Activated naive CD8-positive, alpha-beta T cell treated with anti-CD3 and anti-CD28 coated beads, Interleukin-2, amount 50 U/mL, for 24 hours (primary cell): ENCODE results near the gene ACSF2.

Experiments used
- ATAC-seq: fragments of 150-1000 bp; cut with Tn5 transposase; one replicate; pipeline ENCODE4 v1.10.0; 2021
- DNase-seq: peaks from one replicate; pipeline ENCODE4 v3.0.0; 2021
- H3K27ac Mint-ChIP-seq: one replicate; pipeline ENCODE4 v1.8.0; 2021; ENCODE audit warnings: mild to moderate bottlenecking, mixed read lengths
- H3K27me3 Mint-ChIP-seq: one replicate; pipeline ENCODE4 v1.8.0; 2021; ENCODE audit warnings: mixed read lengths
- H3K36me3 Mint-ChIP-seq: one replicate; pipeline ENCODE4 v1.8.0; 2021; ENCODE audit warnings: low read depth, mixed read lengths
- H3K4me1 Mint-ChIP-seq: one replicate; pipeline ENCODE4 v1.8.0; 2021; ENCODE audit warnings: mixed read lengths
- H3K4me3 Mint-ChIP-seq: one replicate; pipeline ENCODE4 v1.8.0; 2021; ENCODE audit warnings: mild to moderate bottlenecking, moderate library complexity, mixed read lengths
- H3K9me3 Mint-ChIP-seq: one replicate; pipeline ENCODE4 v1.8.0; 2021; ENCODE audit warnings: mixed read lengths

ACSF2 gene

GRCh38 chr17:50440838-50441829 is 15.1 kb downstream of the ACSF2 start:
- H3K9me3 Mint-ChIP-seq = no peaks in the 10 kb centered on the region
- no peak overlapping the region for H3K4me3 Mint-ChIP-seq
- no peak for DNase-seq
- no peak overlapping the region for H3K27ac Mint-ChIP-seq
- H3K27me3 Mint-ChIP-seq = no peaks in the 10 kb centered on the region
- H3K4me1 Mint-ChIP-seq = no peaks in the 10 kb centered on the region
- H3K36me3 Mint-ChIP-seq = peaks cover 2% of the 10 kb centered on the region
- no peak for ATAC-seq

GRCh38 chr17:50443505-50443974 is 17.5 kb downstream of the ACSF2 start:
- no peaks in the 10 kb centered on the region for H3K9me3 Mint-ChIP-seq
- no peaks in the 10 kb centered on the region for H3K27me3 Mint-ChIP-seq
- no peak overlapping the region for H3K27ac Mint-ChIP-seq
- H3K4me3 Mint-ChIP-seq = no peak overlapping the region
- no peaks in the 10 kb centered on the region for H3K36me3 Mint-ChIP-seq
- no peak for DNase-seq
- H3K4me1 Mint-ChIP-seq = no peaks in the 10 kb centered on the region
- no peak for ATAC-seq

GRCh38 chr17:50444841-50445715 is 19.1 kb downstream of the ACSF2 start:
- H3K9me3 Mint-ChIP-seq = no peaks in the 10 kb centered on the region
- H3K4me1 Mint-ChIP-seq = no peaks in the 10 kb centered on the region
- H3K27ac Mint-ChIP-seq = no peak overlapping the region
- H3K4me3 Mint-ChIP-seq = no peak overlapping the region
- DNase-seq = no peak
- H3K27me3 Mint-ChIP-seq = no peaks in the 10 kb centered on the region
- no peaks in the 10 kb centered on the region for H3K36me3 Mint-ChIP-seq
- ATAC-seq = no peak

GRCh38 chr17:50445730-50446325 is 19.8 kb downstream of the ACSF2 start:
- Mint-ChIP-seq H3K4me3 (no peak overlapping the region), H3K27me3 (no peaks in the 10 kb centered on the region), H3K27ac (no peak overlapping the region), H3K36me3 (no peaks in the 10 kb centered on the region), H3K9me3 (no peaks in the 10 kb centered on the region), H3K4me1 (no peaks in the 10 kb centered on the region)
- ATAC-seq = no peak
- no peak for DNase-seq

GRCh38 chr17:50447870-50448595 is 22.0 kb downstream of the ACSF2 start:
- H3K4me3 Mint-ChIP-seq = no peak overlapping the region
- ATAC-seq = no peak
- no peaks in the 10 kb centered on the region for H3K4me1 Mint-ChIP-seq
- H3K27me3 Mint-ChIP-seq = no peaks in the 10 kb centered on the region
- H3K9me3 Mint-ChIP-seq = no peaks in the 10 kb centered on the region
- H3K36me3 Mint-ChIP-seq = no peaks in the 10 kb centered on the region
- no peak for DNase-seq
- H3K27ac Mint-ChIP-seq = no peak overlapping the region

- Mint-ChIP-seq H3K9me3 (no peaks in the 10 kb centered on the region), H3K4me1 (no peaks in the 10 kb centered on the region), H3K27ac (no peak overlapping the region), H3K4me3 (no peak overlapping the region), H3K27me3 (no peaks in the 10 kb centered on the region), H3K36me3 (no peaks in the 10 kb centered on the region)
- DNase-seq (no peak), ATAC-seq (no peak)
These were observed 22.6 kb downstream of the ACSF2 start for GRCh38 chr17:50448643-50449042.

GRCh38 chr17:50451943-50452629 is 26.1 kb downstream of the ACSF2 start:
- Mint-ChIP-seq H3K36me3 (no peaks in the 10 kb centered on the region), H3K27me3 (no peaks in the 10 kb centered on the region), H3K27ac (no peak overlapping the region), H3K9me3 (no peaks in the 10 kb centered on the region), H3K4me1 (no peaks in the 10 kb centered on the region), H3K4me3 (no peak overlapping the region)
- no peak for DNase-seq
- no peak for ATAC-seq

GRCh38 chr17:50452630-50453300 is 26.7 kb downstream of the ACSF2 start:
- no peaks in the 10 kb centered on the region for H3K4me1 Mint-ChIP-seq
- no peaks in the 10 kb centered on the region for H3K27me3 Mint-ChIP-seq
- no peak for DNase-seq
- H3K4me3 Mint-ChIP-seq = no peak overlapping the region
- no peaks in the 10 kb centered on the region for H3K9me3 Mint-ChIP-seq
- no peak for ATAC-seq
- H3K36me3 Mint-ChIP-seq = no peaks in the 10 kb centered on the region
- no peak overlapping the region for H3K27ac Mint-ChIP-seq

GRCh38 chr17:50453901-50454300 is 27.9 kb downstream of the ACSF2 start:
- Mint-ChIP-seq H3K4me1 (no peaks in the 10 kb centered on the region), H3K9me3 (no peaks in the 10 kb centered on the region), H3K4me3 (no peak overlapping the region), H3K36me3 (no peaks in the 10 kb centered on the region), H3K27me3 (no peaks in the 10 kb centered on the region), H3K27ac (no peak overlapping the region)
- no peak for DNase-seq
- ATAC-seq = no peak

- DNase-seq = no peak
- no peak overlapping the region for H3K4me3 Mint-ChIP-seq
These were observed 31.6 kb downstream of the ACSF2 start for GRCh38 chr17:50457621-50458020.

GRCh38 chr17:50458270-50458669 is 32.3 kb downstream of the ACSF2 start:
- H3K4me1 Mint-ChIP-seq = no peaks in the 10 kb centered on the region
- no peak overlapping the region for H3K4me3 Mint-ChIP-seq
- DNase-seq (no peak), ATAC-seq (no peak)
- no peaks in the 10 kb centered on the region for H3K9me3 Mint-ChIP-seq
- no peak overlapping the region for H3K27ac Mint-ChIP-seq
- H3K27me3 Mint-ChIP-seq = no peaks in the 10 kb centered on the region
- no peaks in the 10 kb centered on the region for H3K36me3 Mint-ChIP-seq

More at GRCh38 chr17:50457621-50458020, 31.6 kb downstream of the ACSF2 start:
- H3K36me3 Mint-ChIP-seq = no peaks in the 10 kb centered on the region
- no peak overlapping the region for H3K27ac Mint-ChIP-seq
- H3K4me1 Mint-ChIP-seq = no peaks in the 10 kb centered on the region
- H3K9me3 Mint-ChIP-seq = no peaks in the 10 kb centered on the region
- no peaks in the 10 kb centered on the region for H3K27me3 Mint-ChIP-seq
- no peak for ATAC-seq

- no peaks in the 10 kb centered on the region for H3K27me3 Mint-ChIP-seq
- ATAC-seq (no peak), DNase-seq (no peak)
- no peak overlapping the region for H3K4me3 Mint-ChIP-seq
- H3K4me1 Mint-ChIP-seq = no peaks in the 10 kb centered on the region
- no peaks in the 10 kb centered on the region for H3K36me3 Mint-ChIP-seq
- no peak overlapping the region for H3K27ac Mint-ChIP-seq
- no peaks in the 10 kb centered on the region for H3K9me3 Mint-ChIP-seq
These were observed 33.0 kb downstream of the ACSF2 start for GRCh38 chr17:50458701-50459676.
